Suprapubic skin (tissue), 4 donors: ENCODE results near the gene EDN1. TPM values are rescaled to one million over a fixed set of nuclear protein-coding genes. Genes with fewer than 3 reads are reported as not detected.
"Not testable (repeated sequence)": the region's sequence is repeated elsewhere in the genome, so short reads cannot be mapped to it uniquely, and the experiment has no call there.

Experiments used
- DNase-seq, 2 donors: peaks; one replicate each; pipeline ENCODE4 v3.0.0-alpha.2; 2019; ENCODE audit warnings: low spot score in 2 of 2
- H3K27ac ChIP-seq: fragments of 200-600 bp; sonication (generic); one replicate; pipeline ENCODE4 v1.5.1; 2019
- H3K27me3 ChIP-seq: fragments of 200-600 bp; sonication (generic); one replicate; pipeline ENCODE4 v1.5.1; 2019
- H3K36me3 ChIP-seq: fragments of 200-600 bp; sonication (generic); one replicate; pipeline ENCODE4 v1.5.1; 2019
- H3K4me1 ChIP-seq: fragments of 200-600 bp; sonication (generic); one replicate; pipeline ENCODE4 v1.5.1; 2019
- H3K4me3 ChIP-seq: fragments of 200-600 bp; sonication (generic); one replicate; pipeline ENCODE4 v1.5.1; 2019; ENCODE audit warnings: mild to moderate bottlenecking
- H3K9me3 ChIP-seq: fragments of 200-600 bp; sonication (generic); one replicate; pipeline ENCODE4 v1.5.1; 2019
- CTCF ChIP-seq, 2 donors: fragments of 200-600 bp in 1 of 2; fragments of 450-650 bp in 1 of 2; sonication (generic) in 1 of 2; IDR thresholded peaks; one replicate each; pipeline ENCODE4 v1.5.1; 2016 to 2019; ENCODE audit warnings: antibody characterized with exemption in 2 of 2, mild to moderate bottlenecking in 1 of 2, moderate library complexity in 1 of 2
- EP300 ChIP-seq: sonication (generic); formaldehyde crosslinking; IDR thresholded peaks from one replicate; pipeline ENCODE4 v1.6.1; 2017; ENCODE audit warnings: antibody characterized with exemption
- POLR2A ChIP-seq, 2 donors: fragments of 450-650 bp; IDR thresholded peaks; one replicate each; pipeline ENCODE4 v1.6.1; 2017; ENCODE audit warnings: antibody characterized with exemption in 2 of 2, mild to moderate bottlenecking in 2 of 2, moderate library complexity in 2 of 2
- POLR2AphosphoS5 ChIP-seq, 3 donors: sonication (generic); formaldehyde crosslinking; IDR thresholded peaks; one replicate each; pipeline ENCODE4 v1.6.1; 2017; ENCODE audit warnings: antibody characterized with exemption in 3 of 3
- WGBS: methylation state at CpG from one replicate; pipeline ENCODE4 v1.1.5; 2018; 5-methylcytosine and 5-hydroxymethylcytosine counted together
- total RNA-seq, 4 donors: library from RNA; depleted of rRNA; stranded (reverse); fragments of >200 nt; gene quantifications; one replicate each; pipeline ENCODE4 v1.1.0, GENCODE V29; 2016

The EDN1 gene
- total RNA-seq, 4 donors from 2014 or later, result 18.7 to 23.3 (median 20.7) TPM

- peaks cover 13% of the 10 kb centered on the region for H3K4me1 ChIP-seq
- DNase-seq, result no peak
- peak overlapping the region; percentile 61 for H3K27ac ChIP-seq
- H3K27me3 ChIP-seq, result no peaks in the 10 kb centered on the region
- TF ChIP-seq CTCF (IDR thresholded peaks at IDR 0.05) (no peak), EP300 (no peak)
- H3K4me3 ChIP-seq, result no peak overlapping the region
- H3K36me3 ChIP-seq, result no peaks in the 10 kb centered on the region
- 49% methylated on average over 3 of the region's 3 CpGs for WGBS
- H3K9me3 ChIP-seq, result no peaks in the 10 kb centered on the region
These were observed 38.5 kb downstream of the EDN1 start for GRCh38 chr6:12328701-12329100.

- WGBS, result 81% methylated on average over 2 of the region's 2 CpGs
- TF ChIP-seq POLR2A (IDR thresholded peaks at IDR 0.05) (no peak), POLR2AphosphoS5 (IDR thresholded peaks at IDR 0.05) (no peak), CTCF (IDR thresholded peaks at IDR 0.05) (no peak), EP300 (no peak)
- no peak for DNase-seq
- no peaks in the 10 kb centered on the region for H3K36me3 ChIP-seq
- H3K4me3 ChIP-seq, result no peak overlapping the region
- H3K4me1 ChIP-seq, result peaks cover 6% of the 10 kb centered on the region
- no peaks in the 10 kb centered on the region for H3K27me3 ChIP-seq
- H3K9me3 ChIP-seq, result no peaks in the 10 kb centered on the region
- no peak overlapping the region for H3K27ac ChIP-seq
These were observed 41.3 kb downstream of the EDN1 start for GRCh38 chr6:12331474-12331873.

- Histone ChIP-seq H3K4me1 (peaks cover 6% of the 10 kb centered on the region), H3K27me3 (no peaks in the 10 kb centered on the region), H3K9me3 (no peaks in the 10 kb centered on the region), H3K4me3 (no peak overlapping the region), H3K36me3 (no peaks in the 10 kb centered on the region), H3K27ac (no peak overlapping the region)
- 85% methylated on average over 8 of the region's 8 CpGs for WGBS
- peak in 1 of 2 donors; percentile 15 for DNase-seq
- TF ChIP-seq CTCF (IDR thresholded peaks at IDR 0.05) (no peak), POLR2AphosphoS5 (IDR thresholded peaks at IDR 0.05) (no peak), EP300 (no peak), POLR2A (IDR thresholded peaks at IDR 0.05) (no peak)
These were observed 42.0 kb downstream of the EDN1 start for GRCh38 chr6:12331951-12332749.

GRCh38 chr6:12332750-12333079 lies 42.6 kb downstream of the EDN1 start:
- 93% methylated on average over 5 of the region's 5 CpGs for WGBS
- H3K4me3 ChIP-seq, H3K4me1 ChIP-seq, H3K9me3 ChIP-seq, DNase-seq, H3K36me3 ChIP-seq, H3K27me3 ChIP-seq, H3K27ac ChIP-seq: not testable (repeated sequence)

GRCh38 chr6:12333128-12333527 lies 43.0 kb downstream of the EDN1 start:
- Histone ChIP-seq H3K4me3 (no peak overlapping the region), H3K4me1 (peaks cover 6% of the 10 kb centered on the region), H3K36me3 (no peaks in the 10 kb centered on the region), H3K9me3 (no peaks in the 10 kb centered on the region), H3K27ac (no peak overlapping the region), H3K27me3 (no peaks in the 10 kb centered on the region)
- no peak for DNase-seq
- 100% methylated on average over 1 of the region's 1 CpG for whole genome bisulfite sequencing
- no peak for TF ChIP-seq POLR2AphosphoS5 (IDR thresholded peaks at IDR 0.05)

GRCh38 chr6:12334526-12335130 lies 44.5 kb downstream of the EDN1 start:
- Histone ChIP-seq H3K4me1 (no peaks in the 10 kb centered on the region), H3K9me3 (no peaks in the 10 kb centered on the region), H3K36me3 (no peaks in the 10 kb centered on the region), H3K27ac (no peak overlapping the region), H3K4me3 (no peak overlapping the region), H3K27me3 (no peaks in the 10 kb centered on the region)
- DNase-seq, result peak in 1 of 2 donors; percentile 15
- WGBS, result 76% methylated on average over 4 of the region's 4 CpGs
- no peak for TF ChIP-seq EP300
- TF ChIP-seq CTCF (IDR thresholded peaks at IDR 0.05), result no peak
- no peak for TF ChIP-seq POLR2AphosphoS5 (IDR thresholded peaks at IDR 0.05)
- no peak for TF ChIP-seq POLR2A (IDR thresholded peaks at IDR 0.05)
